ENCODE data around the gene EFCAB7. TPM values are rescaled to one million over a fixed set of nuclear protein-coding genes. Genes with fewer than 3 reads are reported as not detected.
A peak's percentile ranks its signal among the peaks of the same experiment; 100 is the strongest.

The EFCAB7 gene
- total RNA-seq, 1 donor from 2014 or later: 6.5 TPM

DNA sequence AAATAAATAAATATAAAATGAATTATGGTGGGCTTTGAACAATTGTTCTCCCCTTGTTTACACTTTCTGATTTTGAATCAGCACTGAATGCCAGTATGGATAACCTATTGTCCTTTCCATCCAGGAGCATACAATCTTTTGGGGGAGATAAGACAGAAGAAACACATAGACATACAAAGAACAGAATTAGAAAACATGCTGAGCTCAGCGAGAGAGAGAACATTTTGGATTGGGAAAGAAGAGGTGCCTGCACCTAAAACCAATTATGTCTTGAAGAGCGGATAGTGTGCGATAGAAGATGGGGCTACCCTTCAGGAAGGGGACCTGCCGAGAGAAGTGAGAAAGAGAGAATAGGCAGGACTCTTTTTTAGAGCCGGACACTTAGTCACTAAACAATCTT, 76.5 kb downstream of the EFCAB7 start:
- Mint-ChIP-seq H3K27ac (no peak overlapping the region), H3K36me3 (ENCODE audit: low read depth) (peaks cover 39% of the 10 kb centered on the region), H3K9me3 (no peaks in the 10 kb centered on the region), H3K27me3 (ENCODE audit: low read depth) (no peaks in the 10 kb centered on the region), H3K4me3 (ENCODE audit: low read depth) (no peak overlapping the region), H3K4me1 (ENCODE audit: low read depth) (peaks cover 21% of the 10 kb centered on the region)
- DNase-seq (ENCODE audit: low spot score): no peak
- intact Hi-C loops (cut with micrococcal nuclease): loop anchor here (10.0 kb wide), 1 partner anchor 1465 kb away; no protein-coding TSS in a partner anchor

DNA sequence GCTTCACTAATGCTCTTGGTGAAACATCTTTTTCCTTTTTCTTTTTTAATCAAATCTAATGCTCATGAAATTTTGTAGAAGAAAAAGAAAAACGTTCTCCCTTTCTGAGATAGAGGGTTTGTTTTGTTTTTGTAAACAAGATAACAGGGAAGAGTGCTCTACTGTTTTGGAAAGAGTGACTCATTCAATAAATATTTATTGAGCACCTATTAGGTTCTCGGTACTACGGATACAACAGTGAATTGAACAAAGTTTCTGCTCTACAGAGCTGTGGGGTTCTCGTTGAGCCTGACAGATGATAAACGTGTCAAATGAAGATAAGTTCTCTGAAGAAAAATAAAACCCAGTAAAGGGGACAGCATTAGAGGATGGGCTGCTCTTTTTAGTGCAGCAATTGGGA, 76.9 kb downstream of the EFCAB7 start:
- no peak for DNase-seq (ENCODE audit: low spot score)
- Mint-ChIP-seq H3K4me1 (ENCODE audit: low read depth) (peaks cover 19% of the 10 kb centered on the region), H3K4me3 (ENCODE audit: low read depth) (no peak overlapping the region), H3K27me3 (ENCODE audit: low read depth) (no peaks in the 10 kb centered on the region), H3K9me3 (no peaks in the 10 kb centered on the region), H3K36me3 (ENCODE audit: low read depth) (peaks cover 37% of the 10 kb centered on the region), H3K27ac (no peak overlapping the region)
- intact Hi-C loops (cut with micrococcal nuclease): no loop called here

DNA sequence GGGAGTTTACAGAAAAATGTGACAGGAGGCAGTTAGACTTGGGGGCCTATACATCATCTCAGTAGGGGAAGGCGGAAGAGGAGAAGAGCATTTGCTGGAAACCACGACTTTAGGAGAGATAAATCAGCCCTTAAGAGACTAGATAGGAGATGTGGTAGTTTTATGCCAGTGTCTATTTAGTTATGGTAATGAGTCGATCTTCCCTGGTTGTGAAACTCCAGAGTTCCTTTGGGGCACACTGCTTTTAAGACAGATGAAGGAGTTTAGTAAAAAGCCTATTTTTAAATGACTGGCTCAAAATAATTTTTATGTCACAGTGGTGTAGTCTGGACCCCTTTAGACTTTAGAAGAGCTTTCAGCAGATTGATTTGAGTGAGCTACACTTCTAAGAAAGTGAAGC, 77.7 kb downstream of the EFCAB7 start:
- no peak for DNase-seq (ENCODE audit: low spot score)
- Mint-ChIP-seq H3K9me3 (no peaks in the 10 kb centered on the region), H3K27ac (no peak overlapping the region), H3K4me3 (ENCODE audit: low read depth) (no peak overlapping the region), H3K27me3 (ENCODE audit: low read depth) (no peaks in the 10 kb centered on the region), H3K36me3 (ENCODE audit: low read depth) (peaks cover 30% of the 10 kb centered on the region), H3K4me1 (ENCODE audit: low read depth) (peaks cover 14% of the 10 kb centered on the region)
- intact Hi-C loops (cut with micrococcal nuclease): no loop called here

DNA sequence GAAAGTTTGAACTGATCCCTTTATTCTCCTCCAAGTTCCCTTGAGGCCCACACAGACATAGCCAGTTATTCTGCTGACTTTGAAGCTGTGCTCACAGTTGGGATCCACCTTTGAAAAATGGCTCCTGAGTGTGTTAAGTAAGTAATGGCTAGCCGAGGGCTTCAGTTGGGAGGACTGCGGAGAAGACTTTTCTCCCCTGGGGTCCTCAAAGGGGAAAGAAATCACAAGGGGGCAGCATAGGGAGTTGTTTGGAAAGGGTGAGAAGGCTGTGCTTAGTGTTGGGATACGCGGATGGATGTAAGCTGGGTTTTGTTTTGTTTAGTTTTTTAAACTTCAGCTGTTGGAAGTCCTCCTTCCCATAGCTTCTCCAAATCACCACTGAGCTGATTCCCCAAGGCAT, 78.1 kb downstream of the EFCAB7 start:
- no peak for DNase-seq (ENCODE audit: low spot score)
- H3K27me3 Mint-ChIP-seq (ENCODE audit: low read depth): no peaks in the 10 kb centered on the region
- intact Hi-C loops (cut with micrococcal nuclease): no loop called here
- H3K4me3 Mint-ChIP-seq (ENCODE audit: low read depth): no peak overlapping the region
- H3K27ac Mint-ChIP-seq: no peak overlapping the region
- peaks cover 28% of the 10 kb centered on the region for H3K36me3 Mint-ChIP-seq (ENCODE audit: low read depth)
- peaks cover 13% of the 10 kb centered on the region for H3K4me1 Mint-ChIP-seq (ENCODE audit: low read depth)
- H3K9me3 Mint-ChIP-seq: no peaks in the 10 kb centered on the region

DNA sequence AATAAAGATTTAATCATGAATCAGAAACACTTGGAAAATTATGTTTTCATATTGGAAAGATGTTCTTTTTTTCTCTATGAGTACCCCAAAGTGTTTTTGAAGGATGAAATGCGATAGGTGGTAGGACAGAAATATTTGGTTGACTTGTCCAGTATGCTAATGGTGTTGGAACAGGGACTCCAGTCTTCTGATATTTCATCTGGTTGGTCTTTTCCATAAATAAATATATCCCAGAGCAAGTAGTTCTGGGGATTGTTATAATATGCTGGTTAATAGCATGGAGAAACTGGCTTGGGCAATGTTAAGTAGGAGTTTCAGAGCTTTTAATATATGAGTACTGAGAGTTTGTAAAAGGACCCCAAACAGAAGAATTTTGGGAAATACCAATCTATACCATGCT, 78.6 kb downstream of the EFCAB7 start:
- H3K4me1 Mint-ChIP-seq (ENCODE audit: low read depth): peaks cover 11% of the 10 kb centered on the region
- no peak for DNase-seq (ENCODE audit: low spot score)
- H3K9me3 Mint-ChIP-seq: no peaks in the 10 kb centered on the region
- no peak overlapping the region for H3K27ac Mint-ChIP-seq
- no peaks in the 10 kb centered on the region for H3K27me3 Mint-ChIP-seq (ENCODE audit: low read depth)
- peaks cover 23% of the 10 kb centered on the region for H3K36me3 Mint-ChIP-seq (ENCODE audit: low read depth)
- intact Hi-C loops (cut with micrococcal nuclease): no loop called here
- H3K4me3 Mint-ChIP-seq (ENCODE audit: low read depth): no peak overlapping the region

DNA sequence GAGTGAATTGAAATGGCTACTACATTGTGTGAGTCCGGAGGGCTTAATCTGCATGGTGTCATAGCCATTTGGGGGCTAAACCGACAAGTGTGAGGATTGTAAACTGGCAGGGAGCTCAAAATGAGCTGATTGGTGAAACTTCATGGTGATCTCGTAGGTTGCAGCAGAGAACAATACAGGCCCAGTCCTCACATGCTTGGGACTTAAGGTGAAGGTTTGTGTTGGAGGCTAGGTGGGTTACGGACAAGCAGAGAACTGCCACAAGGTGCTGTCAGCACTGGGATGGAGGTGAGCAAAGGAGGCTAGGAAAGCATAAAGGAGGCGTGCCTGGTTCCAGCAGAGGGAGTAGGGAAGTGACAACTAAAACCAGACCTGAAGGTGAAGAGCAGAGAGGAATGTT, 79.3 kb downstream of the EFCAB7 start:
- H3K36me3 Mint-ChIP-seq (ENCODE audit: low read depth): peaks cover 23% of the 10 kb centered on the region
- intact Hi-C loops (cut with micrococcal nuclease): no loop called here
- DNase-seq (ENCODE audit: low spot score): no peak
- no peak overlapping the region for H3K4me3 Mint-ChIP-seq (ENCODE audit: low read depth)
- no peaks in the 10 kb centered on the region for H3K9me3 Mint-ChIP-seq
- no peak overlapping the region for H3K27ac Mint-ChIP-seq
- H3K27me3 Mint-ChIP-seq (ENCODE audit: low read depth): no peaks in the 10 kb centered on the region
- peaks cover 10% of the 10 kb centered on the region for H3K4me1 Mint-ChIP-seq (ENCODE audit: low read depth)

DNA sequence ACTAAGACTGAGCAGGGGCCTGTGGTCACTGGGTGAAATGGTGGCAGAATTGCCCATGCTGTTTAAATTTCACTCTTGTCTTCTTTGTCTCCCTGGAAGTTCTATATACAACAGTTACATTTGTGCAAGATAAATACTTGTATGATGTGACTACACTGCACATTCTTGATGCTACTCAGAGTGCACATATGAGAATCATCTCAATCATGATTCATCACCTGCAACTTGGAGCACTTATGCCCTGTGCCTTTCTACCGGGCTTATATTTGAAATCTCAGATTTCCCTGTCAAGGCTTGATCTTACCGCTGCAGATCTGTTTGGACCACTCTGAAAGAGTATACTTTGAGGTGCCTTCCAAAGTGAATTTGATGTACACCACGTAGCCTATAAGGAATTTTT, 80.5 kb downstream of the EFCAB7 start:
- peaks cover 23% of the 10 kb centered on the region for H3K36me3 Mint-ChIP-seq (ENCODE audit: low read depth)
- H3K27ac Mint-ChIP-seq: no peak overlapping the region
- H3K9me3 Mint-ChIP-seq: no peaks in the 10 kb centered on the region
- no peaks in the 10 kb centered on the region for H3K27me3 Mint-ChIP-seq (ENCODE audit: low read depth)
- DNase-seq (ENCODE audit: low spot score): no peak
- intact Hi-C loops (cut with micrococcal nuclease): no loop called here
- no peak overlapping the region for H3K4me3 Mint-ChIP-seq (ENCODE audit: low read depth)
- H3K4me1 Mint-ChIP-seq (ENCODE audit: low read depth): peaks cover 12% of the 10 kb centered on the region

DNA sequence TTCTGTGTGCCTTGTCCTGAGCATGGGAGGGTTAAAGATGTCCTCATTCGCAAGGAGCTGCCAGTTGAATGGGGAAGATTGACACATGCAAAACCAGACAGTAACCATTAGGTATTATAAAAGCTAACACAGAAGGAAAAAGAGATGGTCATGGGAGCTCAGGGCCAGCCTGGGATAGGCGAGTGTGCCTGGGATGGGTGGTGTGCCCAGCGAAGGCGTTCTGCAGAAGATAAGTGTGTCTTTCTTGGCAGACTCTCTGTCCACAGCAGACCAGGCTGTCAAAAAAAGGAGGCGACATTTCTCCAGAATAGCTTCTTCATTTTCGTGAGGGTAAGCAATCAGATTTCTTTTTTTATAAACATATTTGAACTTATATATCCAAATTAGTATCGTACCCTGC, 84.0 kb downstream of the EFCAB7 start:
- Mint-ChIP-seq H3K4me3 (ENCODE audit: low read depth) (no peak overlapping the region), H3K9me3 (no peaks in the 10 kb centered on the region)

DNA sequence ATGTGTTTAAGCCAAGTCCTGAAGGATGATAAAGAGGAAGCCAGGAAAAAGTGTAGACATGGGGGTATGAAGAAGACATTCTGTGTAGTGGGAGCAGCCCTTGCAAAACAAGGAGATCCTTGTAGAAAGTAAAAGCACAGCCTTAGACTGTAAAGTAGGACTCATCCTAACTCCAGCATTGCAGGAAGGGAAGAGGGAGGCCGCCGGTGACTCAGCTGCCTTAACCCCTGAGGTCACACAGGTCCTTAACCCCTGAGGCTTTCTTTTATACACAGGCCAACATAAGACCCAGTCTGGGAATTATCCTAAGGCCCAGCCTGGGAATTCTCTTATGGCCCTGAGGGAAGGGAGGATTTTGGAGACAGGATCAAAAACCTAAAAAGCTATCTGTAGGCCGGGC, 87.9 kb downstream of the EFCAB7 start:
- Mint-ChIP-seq H3K9me3 (no peaks in the 10 kb centered on the region), H3K36me3 (ENCODE audit: low read depth) (no peaks in the 10 kb centered on the region), H3K4me3 (ENCODE audit: low read depth) (no peak overlapping the region), H3K27ac (no peak overlapping the region), H3K27me3 (ENCODE audit: low read depth) (no peaks in the 10 kb centered on the region), H3K4me1 (ENCODE audit: low read depth) (peaks cover 19% of the 10 kb centered on the region)
- intact Hi-C loops (cut with micrococcal nuclease): loop anchor here (10.0 kb wide), 1 partner anchor 304 kb away; no protein-coding TSS in a partner anchor
- DNase-seq (ENCODE audit: low spot score): no peak

More for the DNA sequence above, 84.0 kb downstream of the EFCAB7 start:
- no peak overlapping the region for H3K27ac Mint-ChIP-seq
- peaks cover 16% of the 10 kb centered on the region for H3K36me3 Mint-ChIP-seq (ENCODE audit: low read depth)
- intact Hi-C loops (cut with micrococcal nuclease): no loop called here
- DNase-seq (ENCODE audit: low spot score): no peak
- no peaks in the 10 kb centered on the region for H3K27me3 Mint-ChIP-seq (ENCODE audit: low read depth)
- peaks cover 21% of the 10 kb centered on the region for H3K4me1 Mint-ChIP-seq (ENCODE audit: low read depth)

DNA sequence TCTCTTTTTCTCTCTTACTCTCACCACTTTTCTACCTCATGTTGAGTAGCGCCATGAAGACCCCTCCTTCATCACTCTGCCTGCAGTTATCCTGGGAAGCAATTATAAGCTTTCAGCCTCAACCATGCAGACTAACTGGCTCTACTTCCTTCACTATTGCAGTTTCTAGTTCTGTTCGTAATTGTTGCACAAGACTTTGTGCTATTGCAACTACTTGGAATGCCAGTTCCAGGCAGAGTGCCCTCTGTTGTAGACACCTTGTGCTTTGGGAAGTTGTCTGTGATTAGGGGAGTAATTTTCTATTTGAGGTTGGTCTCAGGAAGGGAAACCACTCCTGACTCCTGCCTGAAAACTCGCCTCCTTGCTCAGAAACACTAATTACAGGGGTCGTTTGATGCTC, 89.2 kb downstream of the EFCAB7 start:
- Mint-ChIP-seq H3K27ac (no peak overlapping the region), H3K36me3 (ENCODE audit: low read depth) (no peaks in the 10 kb centered on the region), H3K4me1 (ENCODE audit: low read depth) (peaks cover 23% of the 10 kb centered on the region), H3K27me3 (ENCODE audit: low read depth) (no peaks in the 10 kb centered on the region), H3K4me3 (ENCODE audit: low read depth) (no peak overlapping the region), H3K9me3 (no peaks in the 10 kb centered on the region)
- no peak for DNase-seq (ENCODE audit: low spot score)
- intact Hi-C loops (cut with micrococcal nuclease): loop anchor here (10.0 kb wide), 1 partner anchor 302 kb away; no protein-coding TSS in a partner anchor

DNA sequence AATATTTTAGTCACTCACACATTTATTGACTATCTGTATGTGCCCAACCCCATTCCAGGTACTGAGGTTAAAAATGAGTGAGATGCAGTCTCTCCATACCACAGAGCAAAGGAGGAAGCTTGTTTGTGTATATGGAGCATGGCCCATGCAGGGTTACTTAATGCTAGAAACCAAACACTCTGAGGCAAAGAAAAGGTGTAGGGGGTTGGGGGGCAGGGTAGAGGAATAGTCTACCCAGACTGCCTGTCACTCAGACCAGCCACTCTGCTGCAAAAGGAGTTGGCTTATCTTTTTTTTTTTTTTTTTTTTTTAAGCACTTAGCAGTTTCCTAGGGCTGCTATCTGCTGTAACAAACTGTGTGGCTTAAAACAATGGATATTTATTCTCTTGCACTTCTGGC, 89.6 kb downstream of the EFCAB7 start:
- no peaks in the 10 kb centered on the region for H3K9me3 Mint-ChIP-seq
- intact Hi-C loops (cut with micrococcal nuclease): loop anchor here (10.0 kb wide), 1 partner anchor 302 kb away; no protein-coding TSS in a partner anchor
- peaks cover 26% of the 10 kb centered on the region for H3K4me1 Mint-ChIP-seq (ENCODE audit: low read depth)
- no peaks in the 10 kb centered on the region for H3K27me3 Mint-ChIP-seq (ENCODE audit: low read depth)
- H3K36me3 Mint-ChIP-seq (ENCODE audit: low read depth): no peaks in the 10 kb centered on the region
- no peak overlapping the region for H3K27ac Mint-ChIP-seq
- H3K4me3 Mint-ChIP-seq (ENCODE audit: low read depth): no peak overlapping the region
- DNase-seq (ENCODE audit: low spot score): no peak

DNA sequence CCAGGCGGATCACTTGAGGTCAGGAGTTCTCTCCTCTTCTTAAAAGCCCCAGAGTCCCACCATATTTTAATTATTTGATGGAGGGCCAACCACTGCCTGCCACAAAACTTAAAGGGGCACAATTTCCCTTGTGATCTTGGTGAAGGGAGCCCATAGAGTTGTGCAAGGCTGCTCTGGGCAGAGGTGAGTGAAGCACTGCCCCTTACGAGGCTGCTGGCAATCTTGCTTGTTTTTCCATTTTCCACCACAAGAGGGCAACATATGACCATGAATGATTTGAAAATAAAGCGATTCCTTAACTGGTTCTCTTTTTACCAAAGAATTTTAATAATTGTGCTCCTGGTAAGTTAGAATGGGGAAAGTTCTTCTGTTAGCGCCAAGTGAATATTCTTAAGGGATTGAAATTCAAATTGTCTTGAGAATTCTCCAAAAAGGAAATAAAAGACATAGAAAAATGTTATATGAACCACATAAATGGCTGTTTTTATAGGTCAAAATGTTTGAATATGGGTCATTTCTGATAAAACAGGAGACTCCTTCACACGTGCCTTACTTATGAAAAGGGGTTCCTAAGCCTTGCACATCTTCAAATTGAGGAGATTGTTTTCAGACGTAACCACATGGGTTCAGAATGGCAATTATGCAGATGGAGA, 92.6 kb downstream of the EFCAB7 start:
- H3K36me3 Mint-ChIP-seq (ENCODE audit: low read depth): no peaks in the 10 kb centered on the region
- intact Hi-C loops (cut with micrococcal nuclease): loop anchor here (1.0 to 10.0 kb wide), 4 partner anchors 76 to 627 kb away; no protein-coding TSS in a partner anchor
- H3K27ac Mint-ChIP-seq: no peak overlapping the region
- H3K27me3 Mint-ChIP-seq (ENCODE audit: low read depth): no peaks in the 10 kb centered on the region
- peak; percentile 33 for DNase-seq (ENCODE audit: low spot score)
- H3K4me1 Mint-ChIP-seq (ENCODE audit: low read depth): peaks cover 11% of the 10 kb centered on the region
- H3K4me3 Mint-ChIP-seq (ENCODE audit: low read depth): no peak overlapping the region
- H3K9me3 Mint-ChIP-seq: no peaks in the 10 kb centered on the region

DNA sequence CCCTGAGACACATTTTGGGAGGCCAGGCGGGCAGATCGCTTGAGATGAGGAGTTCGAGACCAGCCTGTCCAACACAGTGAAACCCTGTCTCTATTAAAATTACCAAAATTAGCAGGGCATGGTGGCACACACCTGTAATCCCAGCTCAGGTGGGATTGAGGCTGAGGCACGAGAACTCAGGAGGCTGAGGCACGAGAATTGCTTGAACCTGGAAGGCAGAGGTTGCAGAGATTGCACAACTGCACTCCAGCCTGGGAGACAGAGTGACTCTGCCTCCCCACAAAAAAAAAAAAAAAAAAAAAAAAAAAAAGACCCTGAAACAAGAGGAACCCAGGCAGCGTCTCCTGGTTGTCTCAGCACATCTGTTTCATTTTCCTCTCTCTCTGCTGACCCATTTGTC, 94.1 kb downstream of the EFCAB7 start:
- H3K4me3 Mint-ChIP-seq (ENCODE audit: low read depth): no peak overlapping the region

More for the DNA sequence above, 94.1 kb downstream of the EFCAB7 start:
- Mint-ChIP-seq H3K27ac (no peak overlapping the region), H3K27me3 (ENCODE audit: low read depth) (no peaks in the 10 kb centered on the region), H3K9me3 (no peaks in the 10 kb centered on the region), H3K36me3 (ENCODE audit: low read depth) (peaks cover 1% of the 10 kb centered on the region), H3K4me1 (ENCODE audit: low read depth) (peaks cover 12% of the 10 kb centered on the region)
- DNase-seq (ENCODE audit: low spot score): no peak
- intact Hi-C loops (cut with micrococcal nuclease): loop anchor here (2.0 to 10.0 kb wide), 3 partner anchors 75 to 625 kb away; no protein-coding TSS in a partner anchor

Data from activated T-helper 2 cell treated with anti-CD3 and anti-CD28 coated beads, Interferon-gamma antibody, Interleukin-2, Interleukin-4, amounts not matched to agents 10 μg/mL and 5 μg/mL and 100 μg/mL, durations not matched to agents 14 hours and 24 hours and 36 hours (primary cell).